Adrenal gland (tissue), 12 donors: Measurements from ENCODE around the gene IL11. TPM values are rescaled to one million over a fixed set of nuclear protein-coding genes. Genes with fewer than 3 reads are reported as not detected.
A peak's percentile ranks its signal among the peaks of the same experiment; 100 is the strongest.
"Not testable (repeated sequence)": the region's sequence is repeated elsewhere in the genome, so short reads cannot be mapped to it uniquely, and the experiment has no call there.

Experiments used
- DNase-seq, 7 donors: peaks; one replicate each; pipeline ENCODE4 v3.0.0-alpha.2; 2019 to 2020
- H3K27ac ChIP-seq, 5 donors: fragments of 200-600 bp; sonication (generic) in 4 of 5; 1 replicate in 3 of 5; 2 replicates in 2 of 5; pipeline versions ENCODE4 v1.5.1 to v1.8.0; 2016 to 2020; ENCODE audit warnings: mild to moderate bottlenecking in 1 of 5
- H3K27me3 ChIP-seq: fragments of 200-600 bp; 2 replicates; pipeline ENCODE4 v1.8.0; 2021
- H3K36me3 ChIP-seq, 2 donors: fragments of 200-600 bp; replicated peaks in 1 of 2; 1 replicate in 1 of 2; 2 replicates in 1 of 2; pipeline versions ENCODE4 v1.5.1 to v1.8.0; 2018 to 2022
- H3K4me1 ChIP-seq, 2 donors: fragments of 200-600 bp; replicated peaks in 1 of 2; 1 replicate in 1 of 2; 2 replicates in 1 of 2; pipeline versions ENCODE4 v1.5.1 to v1.8.0; 2018 to 2021
- H3K4me3 ChIP-seq, 4 donors: fragments of 200-600 bp; sonication (generic) in 3 of 4; one replicate each; pipeline ENCODE4 v1.5.1; 2016 to 2018
- H3K9me3 ChIP-seq, 3 donors: fragments of 200-600 bp; sonication (generic) in 1 of 3; replicated peaks in 1 of 3; 1 replicate in 2 of 3; 2 replicates in 1 of 3; pipeline versions ENCODE4 v1.5.1 to v1.8.0; 2016 to 2021
- CTCF ChIP-seq, 6 experiments: fragments of 450-650 bp in 4 of 6; fragments of 200-600 bp in 2 of 6; sonication (generic) in 1 of 6; IDR thresholded peaks; 1 replicate in 5 of 6; 2 replicates in 1 of 6; pipeline versions ENCODE4 v1.5.1 to v1.8.0; 2016 to 2021; ENCODE audit warnings: antibody characterized with exemption in 6 of 6, mild to moderate bottlenecking in 2 of 6, moderate library complexity in 1 of 6
- POLR2A ChIP-seq, 2 donors: fragments of 450-650 bp; IDR thresholded peaks; one replicate each; pipeline ENCODE4 v1.6.1; 2017; ENCODE audit warnings: antibody characterized with exemption in 2 of 2, mild to moderate bottlenecking in 2 of 2, moderate library complexity in 1 of 2
- WGBS, 4 donors: extraction: QIAGEN DNeasy Blood & Tissue Kit in 2 of 4; methylation state at CpG; one replicate each; pipeline versions ENCODE4 v1.1.5 to v1.1.7; 2013 to 2017; 5-methylcytosine and 5-hydroxymethylcytosine counted together
- intact Hi-C, 2 donors: fragments of 100-400 bp; cut with DNase I; formaldehyde crosslinking; loops; one replicate each; pipeline versions ENCODE4 v1.14.1 to v1.15.0; 2022 to 2023
- polyA plus RNA-seq, 3 donors: library from polyadenylated mRNA; stranded (reverse); fragments of 200-250 nt in 2 of 3; fragments of 350-450 nt in 1 of 3; fragmentation: Illumina TruSeq in 1 of 3; extraction: RNeasy Lipid Tissue Mini Kit (QIAGEN cat#74804) in 1 of 3; gene quantifications; one replicate each; pipeline ENCODE4 v1.2.3, GENCODE V29; 2013 to 2014
- total RNA-seq, 9 donors: library from RNA; depleted of rRNA in 4 of 9; stranded (reverse); fragments of >200 nt in 4 of 9; fragments of 120-200 nt in 1 of 9; fragmentation: NEBNext Ultra II Directional in 1 of 9; extraction: Animal tissue kit (Norgen Biotek cat#: 25700) in 1 of 9; gene quantifications; one replicate each; pipeline versions ENCODE4 v1.1.0 to v1.2.4, GENCODE V29; 2013 to 2023
- donor health status: healthy with polysubstance abuse.
- donor health status: Bipolar disorder and iron deficiency.
- donor health status: DM: yes; HTN: yes; CAD: no.
- donor health status: DM: no; HTN: no; CAD: no.
- donor health status: DM: no; HTN: no; CAD: no.
- donor health status: DM: yes; HTN: yes; CAD: no.

The IL11 gene
- total and polyA plus RNA-seq, 12 donors, result 0.17 to 1.1 (median 0.26) TPM; not detected in 8

DNA sequence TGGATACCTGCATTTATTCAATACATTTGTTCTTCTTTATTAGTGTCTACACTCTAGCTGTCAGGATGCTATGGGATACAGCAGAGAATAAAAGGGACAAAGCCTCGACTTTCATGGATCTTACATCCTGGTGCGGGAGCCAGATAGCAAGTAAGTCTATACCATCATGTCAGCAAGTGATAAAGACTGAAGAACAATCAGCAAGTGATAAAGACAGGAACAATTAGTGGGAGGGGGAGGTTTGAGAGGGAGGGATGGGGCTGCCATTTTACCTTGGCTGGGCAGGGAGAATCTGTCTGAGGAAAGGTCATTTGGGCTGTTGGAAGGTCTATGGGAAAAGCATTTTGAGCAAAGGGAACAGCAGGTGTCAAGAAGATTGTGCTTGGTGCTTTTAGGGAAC is 39.9 kb upstream of the IL11 start:
- Histone ChIP-seq H3K27me3 (no peaks in the 10 kb centered on the region), H3K9me3 (no peaks in the 10 kb centered on the region), H3K4me1 (peaks cover 6 to 24% of the 10 kb centered on the region in 2 donors), H3K36me3 (peaks cover 0 to 8% of the 10 kb centered on the region in 2 donors), H3K4me3 (no peak overlapping the region), H3K27ac (no peak overlapping the region)
- TF ChIP-seq POLR2A (IDR thresholded peaks at IDR 0.05), result no peak
- TF ChIP-seq CTCF (IDR thresholded peaks at IDR 0.05), result no peak
- DNase-seq, result no peak
- 94 to 97% (median 96%) methylated on average over 2 of the region's 2 CpGs for WGBS, 4 donors
- intact Hi-C loops, result loop anchor here (10.0 kb wide), 2 partner anchors 115 to 265 kb away; partner anchors contain the start of gene TNNT1 (in 1 of the 2)

- H3K27ac ChIP-seq, H3K9me3 ChIP-seq, H3K27me3 ChIP-seq, H3K4me3 ChIP-seq, H3K36me3 ChIP-seq, intact Hi-C loops, DNase-seq: not testable (repeated sequence)
- WGBS, 4 donors, result 94 to 98% (median 97%) methylated on average over 8 of the region's 8 CpGs
- H3K4me1 ChIP-seq, result peaks cover 6 to 24% of the 10 kb centered on the region in 2 donors
Measured at GRCh38 chr19:55409179-55409578, 38.9 kb upstream of the IL11 start.

DNA sequence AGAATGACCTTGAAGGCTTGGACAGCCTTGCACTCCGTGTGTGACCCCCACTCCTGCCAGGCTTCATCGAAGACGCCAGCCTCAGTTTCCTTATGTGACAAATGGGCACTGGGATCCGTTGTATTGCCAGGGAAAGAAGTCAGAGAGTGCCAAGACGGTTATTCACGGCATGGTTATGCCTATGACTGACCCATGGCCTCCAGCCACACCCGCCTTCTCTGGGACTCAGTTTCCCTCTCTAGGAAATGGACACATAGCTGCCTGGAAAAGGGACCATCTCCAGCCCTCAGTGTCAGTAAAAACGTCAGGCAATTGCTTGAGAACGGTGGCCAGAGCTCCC is 38.2 kb upstream of the IL11 start:
- intact Hi-C loops, result no loop called here
- H3K36me3 ChIP-seq, result peaks cover 0 to 14% of the 10 kb centered on the region in 2 donors
- WGBS, 4 donors, result 49 to 63% (median 51%) methylated on average over 6 to 9 of the region's 9 CpGs
- H3K27ac ChIP-seq, result peak overlapping the region in 4 of 5 donors; percentile 30 to 99 (median 84)
- no peaks in the 10 kb centered on the region for H3K27me3 ChIP-seq
- no peaks in the 10 kb centered on the region for H3K9me3 ChIP-seq
- TF ChIP-seq POLR2A (IDR thresholded peaks at IDR 0.05) (no peak), CTCF (IDR thresholded peaks at IDR 0.05) (no peak)
- H3K4me3 ChIP-seq, result peak overlapping the region in 3 of 4 donors; percentile 3 to 47 (median 35)
- DNase-seq, result no peak
- H3K4me1 ChIP-seq, result peaks cover 6 to 24% of the 10 kb centered on the region in 2 donors

GRCh38 chr19:55407800-55408532 is 37.7 kb upstream of the IL11 start:
- H3K27ac ChIP-seq, result peak overlapping the region; percentile 89 to 100 (median 96)
- WGBS, 4 donors, result 0 to 1% (median 1%) methylated on average over 50 to 72 of the region's 72 CpGs
- intact Hi-C loops, result no loop called here

More at GRCh38 chr19:55407800-55408532, 37.7 kb upstream of the IL11 start:
- Histone ChIP-seq H3K36me3 (peaks cover 0 to 19% of the 10 kb centered on the region in 2 donors), H3K27me3 (no peaks in the 10 kb centered on the region), H3K4me3 (peak overlapping the region in 3 of 4 donors; percentile 49 to 90 (median 71)), H3K9me3 (no peaks in the 10 kb centered on the region), H3K4me1 (peaks cover 6 to 24% of the 10 kb centered on the region in 2 donors)
- peak; percentile 98 to 100 (median 99) for DNase-seq
- no peak for TF ChIP-seq CTCF (IDR thresholded peaks at IDR 0.05)
- TF ChIP-seq POLR2A (IDR thresholded peaks at IDR 0.05), result peak in 1 of 2 donors; percentile 12
